Stimulated activated CD8-positive, alpha-beta memory T cell treated with anti-CD3 and anti-CD28 coated beads, Interleukin-7, amount 100 ng/mL, for 24 hours (primary cell): ENCODE results near the gene C22orf39.
A peak's percentile ranks its signal among the peaks of the same experiment; 100 is the strongest.

ENCODE experiments used
- DNase-seq: peaks from one replicate; pipeline ENCODE4 v3.0.0-alpha.2; 2020; ENCODE audit warnings: low read depth

Gene C22orf39, protein sequence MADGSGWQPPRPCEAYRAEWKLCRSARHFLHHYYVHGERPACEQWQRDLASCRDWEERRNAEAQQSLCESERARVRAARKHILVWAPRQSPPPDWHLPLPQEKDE

DNA sequence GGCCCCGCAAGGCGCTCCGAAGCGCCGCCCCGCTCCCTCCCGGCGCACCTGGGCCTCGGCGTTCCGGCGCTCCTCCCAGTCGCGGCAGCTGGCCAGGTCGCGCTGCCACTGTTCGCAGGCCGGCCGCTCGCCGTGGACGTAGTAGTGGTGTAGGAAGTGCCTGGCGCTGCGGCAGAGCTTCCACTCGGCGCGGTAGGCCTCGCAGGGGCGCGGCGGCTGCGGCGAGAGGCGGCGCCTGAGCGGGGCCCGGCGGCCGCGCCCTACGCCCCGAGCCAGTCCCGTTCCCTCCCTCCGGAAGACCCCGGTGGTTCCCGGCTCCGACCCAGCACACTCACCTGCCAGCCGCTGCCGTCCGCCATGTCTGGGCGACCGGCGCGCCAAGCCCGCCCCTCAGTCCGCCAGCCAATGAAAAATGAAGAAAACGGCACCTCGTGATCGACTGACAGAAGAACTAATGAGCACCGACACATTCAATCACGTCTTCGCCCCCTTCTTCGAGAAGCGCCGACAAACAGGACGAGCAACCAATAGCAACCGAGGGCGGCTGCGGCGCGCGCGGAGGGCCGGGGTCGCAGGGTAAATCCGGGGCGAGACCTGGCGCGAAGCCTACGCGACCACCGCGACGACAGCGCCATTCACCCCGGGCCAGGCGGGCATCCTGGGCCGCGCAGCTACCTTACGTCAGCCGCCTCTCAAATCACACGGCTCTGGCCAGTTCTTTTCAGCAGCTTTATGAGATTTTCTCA is at the start of gene C22orf39:
Gene C22orf39 (minus strand): TSS at position 382 of the 746 bp plus-strand sequence. CDS start 23 bp downstream, at position 359.
- peak; percentile 70 for DNase-seq

DNA sequence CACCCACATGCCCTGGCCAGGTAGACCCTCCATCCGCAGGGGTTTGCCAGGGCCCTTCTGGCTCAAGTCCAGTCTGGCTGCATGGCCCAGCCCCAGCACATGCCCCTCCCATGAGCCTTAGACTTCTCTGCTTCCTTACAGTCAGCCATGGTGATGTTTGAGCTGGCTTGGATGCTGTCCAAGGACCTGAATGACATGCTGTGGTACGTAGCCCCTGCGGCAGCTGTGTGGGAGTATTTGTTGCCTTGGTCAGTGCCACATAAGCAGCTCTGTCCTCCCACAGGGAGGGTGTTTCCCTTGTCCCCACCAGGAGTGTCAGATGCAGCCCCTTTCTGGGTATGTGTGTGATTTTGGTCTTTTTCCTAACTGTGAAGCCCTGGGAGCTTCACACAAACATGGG is 49.7 kb upstream of the C22orf39 start:
- DNase-seq = no peak

DNA sequence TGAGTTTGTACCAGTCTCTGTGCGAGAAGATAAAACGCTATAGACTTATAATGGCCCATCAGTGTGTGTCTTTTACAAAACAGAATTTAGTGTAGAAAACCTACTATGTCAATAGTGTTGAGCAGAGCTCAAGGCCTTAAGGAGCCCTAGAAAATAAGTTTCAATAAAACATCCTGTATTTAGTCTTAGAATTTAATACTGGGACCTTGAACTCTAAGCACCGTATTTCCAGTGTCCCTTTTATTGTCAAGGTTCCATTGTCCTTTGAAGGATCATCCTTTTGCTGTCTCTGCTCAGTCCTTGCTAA is 48.8 kb upstream of the C22orf39 start:
- no peak for DNase-seq

DNA sequence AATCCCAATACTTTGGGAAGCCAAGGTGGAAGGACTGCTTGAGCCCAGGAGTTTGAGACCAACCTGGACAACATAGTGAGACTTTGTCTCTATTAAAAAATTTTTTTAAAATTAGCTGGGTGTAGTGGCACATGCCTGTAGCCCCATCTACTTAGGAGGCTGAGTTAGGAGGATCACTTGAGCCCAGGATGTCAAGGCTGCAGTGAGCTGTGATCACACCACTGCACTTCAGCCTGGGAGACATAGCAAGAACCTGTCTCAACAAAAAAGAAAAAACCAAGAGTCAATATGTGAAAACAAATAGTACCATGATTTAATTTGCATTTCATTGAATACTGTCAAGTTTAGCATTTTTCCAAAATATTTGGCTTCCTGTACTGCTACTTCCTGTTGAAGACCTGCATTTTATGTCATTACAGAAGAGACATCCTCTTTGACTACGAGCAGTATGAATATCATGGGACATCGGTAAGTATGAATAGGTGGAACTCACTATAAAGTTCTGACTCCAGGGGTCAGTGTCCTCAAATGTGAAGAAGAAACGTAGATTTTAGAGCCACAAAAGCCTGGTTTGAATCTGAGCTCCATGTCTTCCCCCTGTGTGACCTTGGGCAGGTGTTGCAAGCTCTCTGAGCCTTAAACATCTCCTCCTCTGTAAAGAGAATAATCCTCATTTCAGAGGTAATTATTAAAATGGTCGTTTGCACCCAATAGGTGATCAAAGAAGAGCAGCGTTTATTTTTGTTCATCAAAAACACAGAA is 48.2 kb upstream of the C22orf39 start:
- DNase-seq = no peak

DNA sequence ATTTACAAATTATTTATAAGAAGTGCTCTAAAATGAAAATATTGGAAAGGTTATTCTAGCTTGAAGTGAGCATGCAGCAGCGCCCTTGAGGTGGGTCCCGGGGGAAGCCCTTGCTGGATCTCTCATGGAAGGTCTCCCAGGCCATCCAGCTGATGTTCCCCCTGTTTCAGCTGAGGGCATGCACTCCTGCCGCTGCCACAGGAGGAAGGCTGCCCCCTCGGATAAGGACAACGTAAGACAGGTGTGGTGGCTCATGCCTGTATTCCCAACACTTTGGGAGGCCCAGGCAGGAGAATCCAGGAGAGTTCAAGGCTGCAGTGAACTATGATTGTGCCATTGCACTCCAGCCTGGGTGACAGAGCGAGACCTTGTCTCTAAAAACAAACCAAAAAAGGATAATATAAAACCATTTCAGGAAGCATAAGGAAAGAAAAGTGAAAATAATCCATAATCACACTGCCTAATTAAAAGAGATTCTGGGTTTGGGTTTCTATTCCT is 47.2 kb upstream of the C22orf39 start:
- DNase-seq = no peak

DNA sequence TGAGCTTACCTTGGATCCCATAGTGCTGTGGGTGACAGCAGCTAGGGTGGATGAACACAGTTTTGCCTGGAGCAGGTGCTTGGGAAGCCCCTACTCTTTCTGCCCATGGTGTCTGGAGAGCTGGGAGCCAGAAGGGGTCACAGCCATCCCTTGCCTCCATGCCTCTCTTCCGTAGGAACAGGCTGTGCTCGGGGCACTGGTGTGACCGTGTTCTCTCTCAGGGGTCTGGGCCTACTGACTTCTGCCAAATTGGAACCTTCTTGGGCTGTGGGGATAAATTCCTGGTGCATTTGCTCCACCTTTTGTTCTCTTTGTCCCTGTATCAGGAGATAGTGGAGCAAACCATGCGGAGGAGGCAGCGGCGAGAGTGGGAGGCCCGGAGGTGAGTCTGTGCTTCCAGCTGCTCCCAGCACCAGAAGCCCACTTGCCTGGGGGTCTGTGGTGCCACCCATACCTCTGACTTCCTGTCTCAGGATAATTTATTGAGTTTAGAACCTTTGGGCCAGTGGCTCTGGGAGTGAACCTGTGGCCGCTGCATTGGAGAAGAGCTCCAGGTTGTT is 46.6 kb upstream of the C22orf39 start:
- no peak for DNase-seq

DNA sequence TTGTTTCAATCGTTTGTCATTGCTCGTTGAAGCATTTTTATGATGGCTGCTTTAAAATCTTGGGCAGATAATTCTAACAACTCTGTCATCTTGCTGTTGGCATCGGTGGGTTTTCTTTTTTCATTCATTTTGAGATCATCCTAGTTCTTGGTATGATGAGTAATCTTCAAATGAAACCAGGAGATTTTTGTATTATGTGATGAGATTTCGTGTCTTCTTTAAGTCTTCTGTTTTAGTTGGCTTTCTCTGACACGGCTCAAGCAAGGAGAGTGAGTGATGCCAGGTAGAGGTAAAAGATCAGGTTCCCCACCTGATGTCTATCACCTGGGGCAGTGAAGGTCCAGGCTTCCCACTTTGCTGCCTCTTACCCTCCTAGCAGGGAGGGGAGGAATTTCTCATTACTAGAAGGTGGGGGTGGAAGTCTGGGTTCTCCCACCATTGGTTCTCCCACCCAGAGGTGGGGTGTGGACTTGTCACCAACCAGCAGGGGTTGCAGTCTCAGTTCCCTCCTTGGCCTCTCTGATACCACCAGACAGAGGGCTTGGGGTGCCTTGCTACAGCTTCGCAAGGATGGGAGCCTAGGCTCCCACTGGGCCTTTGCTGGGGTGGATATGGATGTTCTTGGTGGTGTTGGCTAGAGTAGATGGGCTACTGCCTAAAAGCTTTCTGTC is 45.1 kb upstream of the C22orf39 start:
- no peak for DNase-seq

DNA sequence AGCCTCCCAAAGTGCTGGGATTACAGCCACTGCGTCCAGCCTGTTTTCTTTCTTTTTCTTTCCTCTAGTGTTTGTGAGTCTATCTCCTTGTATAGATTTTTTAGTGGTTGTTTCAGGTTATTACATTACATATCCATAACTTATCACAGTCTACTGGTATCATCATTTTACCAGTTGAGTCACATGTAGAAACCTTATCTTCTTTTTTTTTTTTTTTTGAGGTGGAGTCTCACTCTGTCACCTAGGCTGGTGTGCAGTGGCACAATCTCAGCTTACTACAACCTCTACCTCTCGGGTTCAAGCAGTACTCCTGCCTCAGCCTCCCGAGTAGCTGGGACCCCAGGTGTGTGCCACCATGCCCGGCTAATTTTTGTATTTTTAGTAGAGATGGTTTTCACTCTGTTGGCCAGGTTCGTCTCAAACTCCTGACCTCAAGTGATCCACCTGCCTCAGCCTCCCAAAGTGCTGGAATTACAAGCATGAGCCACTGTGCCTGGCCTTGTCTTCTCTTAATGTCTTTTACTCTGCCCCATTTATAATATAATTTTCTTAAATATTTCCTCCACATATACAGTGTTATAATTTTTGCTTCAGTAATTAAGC is 43.2 kb upstream of the C22orf39 start:
- DNase-seq = no peak

DNA sequence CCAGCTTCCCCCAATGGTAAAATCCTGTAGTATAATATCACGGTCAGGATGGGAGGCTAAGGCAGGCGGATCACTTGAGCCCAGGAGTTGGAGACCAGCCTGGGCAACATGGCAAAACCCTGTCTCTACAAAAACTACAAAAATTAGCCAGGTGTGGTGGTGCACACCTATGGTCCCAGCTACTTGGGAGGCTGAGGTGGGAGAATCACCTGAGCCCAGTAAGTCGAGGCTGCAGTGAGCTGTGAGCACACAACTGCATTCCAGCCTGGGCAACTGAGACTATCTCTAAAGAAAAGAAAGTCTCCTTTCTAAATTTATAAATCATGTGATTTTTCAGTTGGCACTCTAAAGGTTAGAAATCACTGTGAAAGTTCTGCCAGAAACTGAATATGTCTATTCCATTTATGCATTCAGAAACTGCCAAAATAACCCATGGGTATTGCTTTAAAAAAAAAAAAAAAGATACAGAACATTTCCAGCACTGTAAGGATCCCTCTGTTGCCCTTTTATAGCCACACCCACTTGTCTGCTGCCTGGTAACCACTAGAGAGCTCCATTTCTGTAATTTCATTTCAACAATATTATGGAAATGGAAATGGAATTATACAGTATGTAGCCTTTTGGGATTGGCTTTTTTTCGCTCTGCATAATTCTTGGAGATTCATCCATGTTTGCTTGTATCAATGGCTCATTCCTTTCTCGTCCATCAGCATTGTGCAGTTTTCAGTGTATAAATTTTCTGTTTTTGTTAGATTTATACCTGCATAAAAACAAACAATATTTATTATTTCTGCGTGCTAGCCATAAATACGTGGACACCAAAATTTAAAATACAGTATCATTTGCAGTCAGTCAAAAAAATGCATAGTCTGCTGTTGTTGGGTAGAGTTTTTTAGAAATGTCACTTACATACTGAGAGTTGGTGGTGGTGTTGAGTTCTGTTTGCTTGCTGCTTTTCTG is 41.7 kb upstream of the C22orf39 start:
- no peak for DNase-seq

DNA sequence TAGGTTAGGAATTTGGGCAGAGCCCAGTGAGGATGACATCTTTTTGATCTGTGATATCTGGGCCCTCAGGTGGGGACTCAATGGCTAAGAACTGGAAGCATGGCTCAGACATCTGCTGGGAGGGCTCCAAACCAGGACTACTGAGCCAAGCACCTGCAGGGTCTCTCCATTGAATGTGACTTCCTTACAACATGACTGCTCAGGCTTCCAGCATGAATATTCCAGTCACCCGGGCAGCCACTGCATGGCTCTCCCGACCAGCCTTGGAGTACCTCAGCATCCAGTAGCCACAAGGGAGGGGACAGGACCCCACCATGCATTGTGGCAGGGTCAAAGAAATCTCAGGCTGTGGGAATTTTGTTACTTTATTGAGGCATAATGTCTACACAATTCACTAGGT is 40.8 kb upstream of the C22orf39 start:
- DNase-seq = no peak

DNA sequence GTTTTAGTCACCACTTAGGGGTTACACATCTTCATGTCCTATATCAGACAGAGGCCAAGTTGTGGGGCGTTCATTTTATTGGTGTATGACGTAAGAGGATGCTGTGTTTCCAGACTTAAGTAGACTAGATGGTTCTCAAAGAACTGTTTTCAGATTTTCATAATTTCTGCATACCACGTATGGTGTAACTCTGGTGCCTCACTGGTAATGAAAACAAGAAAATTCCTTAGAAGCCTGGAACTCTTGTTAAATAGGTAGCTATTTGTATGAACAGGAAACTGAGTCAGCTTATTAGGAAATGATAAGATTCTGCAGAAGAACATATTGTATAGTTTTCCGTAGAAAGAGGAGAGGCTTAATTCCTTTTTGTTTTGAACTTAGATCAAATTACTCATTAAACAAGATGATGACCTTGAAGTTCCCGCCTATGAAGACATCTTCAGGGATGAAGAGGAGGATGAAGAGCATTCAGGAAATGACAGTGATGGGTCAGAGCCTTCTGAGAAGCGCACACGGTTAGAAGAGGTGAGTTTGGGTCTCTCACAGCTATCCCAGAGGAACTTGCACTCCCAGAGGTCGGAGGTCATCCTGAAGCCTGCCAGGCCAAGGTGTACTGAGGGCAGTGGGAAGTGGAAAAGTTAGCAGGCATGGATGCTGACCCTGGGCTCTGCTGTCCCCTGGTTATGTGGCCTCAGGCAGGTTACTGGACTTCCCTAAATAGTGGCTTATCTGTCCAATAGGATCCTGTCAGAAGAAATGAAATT is 36.2 kb upstream of the C22orf39 start:
- no peak for DNase-seq

DNA sequence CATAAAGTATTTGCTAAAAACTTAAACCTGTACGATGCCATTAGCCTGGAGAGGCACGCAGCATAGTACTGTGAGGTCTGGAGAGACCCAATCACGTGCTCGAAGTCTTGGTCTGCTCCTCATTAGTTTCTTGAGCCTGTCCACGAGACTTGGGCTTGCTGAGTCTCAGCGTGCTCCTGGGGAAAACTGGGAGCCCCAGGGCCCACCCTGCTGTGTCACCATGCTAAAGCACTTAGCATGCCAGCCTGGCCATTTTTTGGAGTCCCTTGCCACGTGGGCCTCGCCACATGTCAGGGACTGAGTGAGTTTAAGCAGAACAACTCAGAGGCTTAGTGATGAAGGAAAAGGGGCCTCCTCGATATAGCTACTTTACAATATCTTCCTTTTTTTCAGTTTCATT is 34.8 kb upstream of the C22orf39 start:
- DNase-seq = no peak

DNA sequence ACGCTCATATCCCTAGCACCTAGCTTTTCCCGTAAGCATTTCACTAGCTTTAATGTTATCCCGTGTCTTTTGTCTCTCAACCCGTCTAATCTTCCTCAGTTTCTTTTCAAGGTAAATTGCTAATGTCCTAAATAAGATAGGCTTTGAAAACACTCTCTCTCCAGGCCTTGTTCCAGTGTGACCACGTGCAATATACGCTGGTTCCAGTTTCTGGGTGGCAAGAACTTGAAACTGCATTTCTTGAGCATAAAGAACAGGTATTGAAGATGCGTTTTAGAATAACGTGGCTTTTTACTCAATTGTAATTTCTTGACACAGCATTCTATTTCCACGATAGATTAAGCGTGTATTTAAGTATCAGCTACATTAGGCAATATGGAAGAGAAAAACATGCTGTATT is 33.3 kb upstream of the C22orf39 start:
- no peak for DNase-seq

DNA sequence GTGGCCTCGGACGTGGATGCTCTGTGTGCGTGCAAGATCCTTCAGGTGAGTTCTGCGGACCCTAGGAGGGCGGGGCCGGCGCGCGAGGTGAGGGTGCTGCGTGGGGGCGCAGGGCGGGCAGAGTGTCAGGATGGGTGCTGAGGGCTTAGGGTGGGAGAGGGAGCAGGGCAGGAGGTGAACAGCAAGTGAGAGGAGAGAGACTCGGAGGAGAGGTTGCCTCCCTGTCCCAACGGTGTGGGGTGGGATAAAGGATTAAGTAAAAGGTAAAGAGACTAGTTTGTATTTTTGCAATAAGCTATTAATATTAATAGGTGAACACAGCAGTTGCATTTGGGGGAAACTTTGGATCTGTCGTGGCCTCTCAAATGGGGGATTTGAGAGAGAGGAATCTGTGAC is 32.7 kb upstream of the C22orf39 start:
- no peak for DNase-seq

DNA sequence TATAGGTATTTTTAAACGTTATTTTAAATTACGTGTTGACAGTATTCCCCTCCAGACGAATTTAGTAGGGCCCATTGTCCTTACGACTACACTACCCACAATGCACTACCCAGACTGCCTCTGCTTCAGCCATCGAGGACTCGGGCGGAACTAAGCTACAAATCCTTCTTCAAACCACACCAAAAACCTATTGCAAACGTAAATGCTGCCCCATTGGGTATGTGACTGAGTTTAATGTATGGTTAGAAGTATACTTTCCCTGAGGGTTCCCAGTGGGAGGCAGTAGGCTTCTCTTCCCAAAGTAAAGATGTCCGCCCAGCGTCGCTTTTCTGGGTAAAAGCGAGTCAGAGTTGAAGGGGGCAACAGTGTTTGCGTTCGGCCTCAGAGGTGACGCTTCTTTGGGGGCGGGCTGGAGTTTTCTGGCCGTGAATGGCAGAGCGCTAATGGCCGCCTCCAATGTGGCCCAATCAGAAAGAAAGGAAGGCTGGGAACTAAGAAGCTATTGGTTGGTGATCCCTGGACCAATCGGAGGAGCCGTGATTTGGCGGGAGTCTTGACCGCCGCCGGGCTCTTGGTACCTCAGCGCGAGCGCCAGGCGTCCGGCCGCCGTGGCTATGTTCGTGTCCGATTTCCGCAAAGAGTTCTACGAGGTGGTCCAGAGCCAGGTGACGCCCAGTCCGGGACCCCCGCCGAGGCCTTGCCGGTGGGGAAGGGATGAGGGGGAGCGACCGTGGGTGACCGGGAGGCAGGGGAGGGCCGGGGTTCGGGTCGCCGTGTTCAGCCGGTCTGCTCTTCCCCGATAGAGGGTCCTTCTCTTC is 32.1 kb upstream of the C22orf39 start, which contains the start of gene CDC45:
Gene CDC45 (plus strand): TSS at position 566 of the 818 bp plus-strand sequence. CDS start 49 bp downstream, at position 615.
- DNase-seq = peak; percentile 83

DNA sequence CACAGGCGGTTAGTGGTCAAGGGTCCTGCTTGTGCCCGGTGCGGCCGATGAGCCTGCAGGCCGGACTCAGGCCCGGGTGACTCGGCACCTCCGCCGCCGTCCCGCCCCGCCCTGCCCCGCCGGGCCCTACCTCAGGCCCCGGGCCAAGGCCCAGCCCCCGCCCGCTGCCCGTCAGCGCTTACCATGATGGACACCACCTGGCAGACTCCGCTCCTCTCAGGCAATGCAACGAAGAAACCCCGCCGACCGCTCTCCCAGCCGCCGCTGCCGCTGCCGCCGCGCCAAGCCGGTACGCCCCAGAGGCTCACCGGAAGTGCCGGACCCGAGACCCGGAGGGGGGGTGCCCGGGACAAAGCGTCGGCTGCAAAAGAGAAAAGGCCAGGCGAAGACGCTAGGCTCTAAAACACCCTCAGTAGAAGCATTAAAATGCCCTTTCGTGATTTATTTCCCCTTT is 31.4 kb upstream of the C22orf39 start, which contains the start of gene UFD1:
Gene UFD1 (minus strand): TSS at position 293 of the 454 bp plus-strand sequence. CDS start 108 bp downstream, at position 185.
- DNase-seq = peak; percentile 64

DNA sequence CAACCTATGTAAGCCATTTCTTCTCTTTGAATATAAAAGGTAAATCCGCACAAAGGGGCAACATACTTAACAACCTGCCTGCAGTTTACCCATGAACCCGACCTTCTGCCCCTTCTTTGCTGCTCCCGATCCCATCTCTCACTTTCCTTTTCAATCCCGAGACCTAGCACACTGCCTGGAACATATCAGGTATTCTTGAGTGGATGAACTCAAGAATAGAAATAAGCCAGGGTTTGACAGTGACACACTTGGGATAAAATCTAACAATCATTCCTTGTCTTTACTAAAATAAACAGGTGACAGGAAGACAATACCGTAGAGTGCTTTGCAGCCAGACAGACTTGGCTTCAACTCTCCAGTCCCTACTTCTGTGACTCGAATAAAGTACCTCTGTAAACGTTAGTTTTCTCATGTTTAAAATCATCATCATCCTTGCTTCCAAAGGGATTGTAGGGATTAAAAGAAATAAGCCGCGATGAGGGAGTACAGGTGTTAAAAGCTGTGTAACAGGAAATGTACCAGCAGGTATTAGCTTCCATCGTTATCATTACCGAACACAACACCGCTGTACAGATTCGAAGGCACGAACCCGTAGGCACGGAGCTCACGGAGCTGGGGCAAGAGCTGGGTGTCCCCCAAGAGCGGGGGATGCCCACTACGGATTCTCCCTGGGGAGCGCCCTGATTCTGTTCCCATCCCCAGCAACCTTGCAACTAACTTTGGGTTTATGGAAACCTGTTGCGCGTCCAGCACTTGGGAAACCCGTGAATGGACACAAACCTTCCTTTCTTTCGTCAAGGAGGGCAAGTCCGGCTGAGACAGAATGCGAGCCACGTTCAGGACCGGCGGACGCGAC is 30.8 kb upstream of the C22orf39 start:
- DNase-seq = no peak
